HG03439 (cell line): ENCODE data around the gene C9orf85.
"Not testable (repeated sequence)": the region's sequence is repeated elsewhere in the genome, so short reads cannot be mapped to it uniquely, and the experiment has no call there.

Experiments
- ATAC-seq: cut with Tn5 transposase; IDR thresholded peaks from one replicate; pipeline ENCODE4 v1.9.1; 2021; ENCODE audit warnings: mild to moderate bottlenecking, moderate library complexity; ENCODE audit not compliant: unreplicated experiment

The C9orf85 gene

GRCh38 chr9:71937898-71938297 lies 26.5 kb downstream of the C9orf85 start:
- no peak for ATAC-seq

GRCh38 chr9:71941060-71941568 lies 29.7 kb downstream of the C9orf85 start:
- ATAC-seq, result no peak

GRCh38 chr9:71941998-71942567 lies 30.6 kb downstream of the C9orf85 start:
- ATAC-seq, result no peak

GRCh38 chr9:71944754-71945375 lies 33.4 kb downstream of the C9orf85 start:
- no peak for ATAC-seq

GRCh38 chr9:71954652-71955051 lies 43.2 kb downstream of the C9orf85 start:
- ATAC-seq, result not testable (repeated sequence)

GRCh38 chr9:71955300-71955915 lies 44.0 kb downstream of the C9orf85 start:
- no peak for ATAC-seq

GRCh38 chr9:71962328-71962727 lies 50.9 kb downstream of the C9orf85 start:
- no peak for ATAC-seq

GRCh38 chr9:71963471-71963996 lies 52.1 kb downstream of the C9orf85 start:
- not testable (repeated sequence) for ATAC-seq

- ATAC-seq, result no peak
Measured at GRCh38 chr9:71965403-71965802, 54.0 kb downstream of the C9orf85 start.

- no peak for ATAC-seq
Measured at GRCh38 chr9:71966601-71967000, 55.2 kb downstream of the C9orf85 start.

GRCh38 chr9:71968541-71969090 lies 57.2 kb downstream of the C9orf85 start:
- ATAC-seq, result no peak

GRCh38 chr9:71975833-71976232 lies 64.4 kb downstream of the C9orf85 start:
- no peak for ATAC-seq

- ATAC-seq, result no peak
Measured at GRCh38 chr9:71977003-71977402, 65.6 kb downstream of the C9orf85 start.

- ATAC-seq, result no peak
Measured at GRCh38 chr9:71980266-71981190, 69.1 kb downstream of the C9orf85 start.

- ATAC-seq, result no peak
Measured at GRCh38 chr9:71981944-71982343, 70.5 kb downstream of the C9orf85 start.

- ATAC-seq, result no peak
Measured at GRCh38 chr9:71984403-71984802, 73.0 kb downstream of the C9orf85 start.

- ATAC-seq, result no peak
Measured at GRCh38 chr9:71984831-71985281, 73.4 kb downstream of the C9orf85 start.

- no peak for ATAC-seq
Measured at GRCh38 chr9:71985297-71985911, 74.0 kb downstream of the C9orf85 start.

- ATAC-seq, result no peak
Measured at GRCh38 chr9:71986900-71987299, 75.5 kb downstream of the C9orf85 start.
